Heart right ventricle (tissue), 16 donors: Measurements from ENCODE around the gene MAD1L1. TPM values are rescaled to one million over a fixed set of nuclear protein-coding genes. Genes with fewer than 3 reads are reported as not detected.

ENCODE experiments used
- ATAC-seq, 8 donors: fragments of 200-7000 bp; cut with Tn5 transposase; one replicate each; pipeline ENCODE4 v1.9.1; 2020; ENCODE audit warnings: mild to moderate bottlenecking in 8 of 8, moderate library complexity in 8 of 8, moderate number of reproducible peaks in 1 of 8
- DNase-seq, 2 donors: peaks; one replicate each; pipeline ENCODE4 v3.0.0-alpha.2; 2020
- H3K27ac ChIP-seq, 10 donors: fragments of 200-600 bp; sonication (generic) in 2 of 10; one replicate each; pipeline versions ENCODE4 v1.5.0 to v1.8.0; 2020 to 2022; ENCODE audit warnings: mild to moderate bottlenecking in 3 of 10
- H3K27me3 ChIP-seq, 7 donors: fragments of 200-600 bp; one replicate each; pipeline ENCODE4 v1.8.0; 2021 to 2022; ENCODE audit warnings: mild to moderate bottlenecking in 2 of 7
- H3K36me3 ChIP-seq, 9 donors: fragments of 200-600 bp; sonication (generic) in 1 of 9; one replicate each; pipeline versions ENCODE4 v1.5.0 to v1.8.0; 2020 to 2022; ENCODE audit warnings: mild to moderate bottlenecking in 2 of 9
- H3K4me1 ChIP-seq, 9 donors: fragments of 200-600 bp; sonication (generic) in 1 of 9; one replicate each; pipeline versions ENCODE4 v1.5.0 to v1.8.0; 2020 to 2022; ENCODE audit warnings: mild to moderate bottlenecking in 4 of 9
- H3K4me3 ChIP-seq, 10 donors: fragments of 200-600 bp; sonication (generic) in 2 of 10; one replicate each; pipeline versions ENCODE4 v1.5.0 to v1.8.0; 2020 to 2022; ENCODE audit warnings: mild to moderate bottlenecking in 7 of 10, moderate library complexity in 2 of 10
- H3K9me3 ChIP-seq, 11 donors: fragments of 200-600 bp in 10 of 11; sonication (generic) in 2 of 11; one replicate each; pipeline versions ENCODE4 v1.5.0 to v1.8.0; 2013 to 2022; ENCODE audit warnings: mild to moderate bottlenecking in 2 of 11, control low read depth in 1 of 11, moderate library complexity in 1 of 11
- CTCF ChIP-seq, 9 donors: fragments of 200-600 bp; sonication (generic) in 2 of 9; IDR thresholded peaks; one replicate each; pipeline versions ENCODE4 v1.5.0 to v1.8.0; 2021 to 2022; ENCODE audit warnings: antibody characterized with exemption in 9 of 9, mild to moderate bottlenecking in 5 of 9, moderate library complexity in 1 of 9
- WGBS, 2 donors: extraction: QIAGEN DNeasy Blood & Tissue Kit; methylation state at CpG; one replicate each; pipeline ENCODE4 v1.1.7; 2013; ENCODE audit warnings: inconsistent platforms in 1 of 2; 5-methylcytosine and 5-hydroxymethylcytosine counted together
- intact Hi-C, 10 donors: fragments of 100-400 bp; cut with DNase I; formaldehyde crosslinking; loops; one replicate each; pipeline versions ENCODE4 v1.11.1 to v1.14.2; 2022
- polyA plus RNA-seq, 2 donors: library from polyadenylated mRNA; stranded (reverse); fragments of 200-250 nt; gene quantifications; one replicate each; pipeline ENCODE4 v1.2.3, GENCODE V29; 2013
- total RNA-seq, 10 donors: library from RNA; stranded (reverse); fragmentation: NEBNext Ultra II Directional in 3 of 10; extraction: Animal tissue kit (Norgen Biotek cat#: 25700) in 3 of 10; gene quantifications; one replicate each; pipeline versions ENCODE4 v1.2.1 to v1.2.4, GENCODE V29; 2021 to 2023
- donor health status: Arrhythmogenic right ventricular cardiomyopathy.
- donor health status: ischemic (EF 13 %, LVEDD 7.1; RV severe dilation, severe dysfunction).
- donor health status: healthy with polysubstance abuse.
- donor health status: DM: no; HTN: yes; CAD: no.
- donor health status: DM: no; HTN: no; CAD: no.
- donor health status: ischemic (EF 25% LVEDD 6.9; RV normal size, moderate dysfunction).
- donor health status: ischemic (EF 25% LVEDD 5.7; RV mildly dilated, moderate dysfunction).
- donor health status: healthy.
- donor health status: DM: yes; HTN: yes; CAD: no.
- donor health status: Ischemic cardiomyopathy.
- donor health status: ischemic (EF 35%, LVEDD 5.7; RV mildly dilated, moderate dysfunction).
- donor health status: nonischemic (EF 11% LVEDD 7.7; RV severe dilation, severe dysfunction).
- donor health status: DM: yes; HTN: yes; CAD: no.
- donor health status: PGD.
- donor health status: ischemic (EF 29% LVEDD 5.4; RV normal size, mild dysfunction).
- donor health status: nonischemic (EF 23%, LVEDD 6.1; RV moderate dilation, normal function).

MAD1L1 gene
- total and polyA plus RNA-seq, 12 donors, result 13.8 to 46.8 (median 20.2) TPM

GRCh38 chr7:1815051-1815481 lies 417.7 kb downstream of the MAD1L1 start:
- no peak overlapping the region for H3K4me3 ChIP-seq
- intact Hi-C loops, result loop anchor here in 4 of 10 donors (10.0 kb wide), 2 partner anchors 200 to 390 kb away; no protein-coding TSS in a partner anchor
- no peak for TF ChIP-seq CTCF (IDR thresholded peaks at IDR 0.05)
- no peak overlapping the region for H3K27ac ChIP-seq
- H3K27me3 ChIP-seq, result no peaks in the 10 kb centered on the region
- ATAC-seq, result no peak
- WGBS, 2 donors, result 92 to 96% methylated on average over 16 to 17 of the region's 17 CpGs
- peaks cover 0 to 17% (median 8%) of the 10 kb centered on the region in 9 donors for H3K4me1 ChIP-seq
- H3K36me3 ChIP-seq, result peaks cover 0 to 11% (median 0%) of the 10 kb centered on the region in 9 donors
- H3K9me3 ChIP-seq, result no peaks in the 10 kb centered on the region
- DNase-seq, result no peak

GRCh38 chr7:1814089-1814811 lies 418.5 kb downstream of the MAD1L1 start:
- DNase-seq, result no peak
- 93 to 94% methylated on average over 22 of the region's 22 CpGs for WGBS, 2 donors
- intact Hi-C loops, result loop anchor here in 5 of 10 donors (5.0 to 10.0 kb wide), 3 partner anchors 201 to 398 kb away; no protein-coding TSS in a partner anchor

GRCh38 chr7:1813394-1814088 lies 419.2 kb downstream of the MAD1L1 start:
- Histone ChIP-seq H3K27me3 (peaks cover 0 to 3% (median 0%) of the 10 kb centered on the region in 7 donors), H3K4me1 (peaks cover 0 to 17% (median 8%) of the 10 kb centered on the region in 9 donors), H3K36me3 (peaks cover 0 to 11% (median 0%) of the 10 kb centered on the region in 9 donors), H3K9me3 (no peaks in the 10 kb centered on the region), H3K27ac (no peak overlapping the region), H3K4me3 (no peak overlapping the region)
- no peak for TF ChIP-seq CTCF (IDR thresholded peaks at IDR 0.05)
- ATAC-seq, result no peak
- intact Hi-C loops, result loop anchor here in 5 of 10 donors (5.0 to 10.0 kb wide), 3 partner anchors 201 to 399 kb away; no protein-coding TSS in a partner anchor
- no peak for DNase-seq
- WGBS, 2 donors, result 92 to 98% methylated on average over 16 to 18 of the region's 18 CpGs

More at GRCh38 chr7:1814089-1814811, 418.5 kb downstream of the MAD1L1 start:
- H3K9me3 ChIP-seq, result no peaks in the 10 kb centered on the region
- no peak overlapping the region for H3K4me3 ChIP-seq
- H3K4me1 ChIP-seq, result peaks cover 0 to 17% (median 8%) of the 10 kb centered on the region in 9 donors
- no peak overlapping the region for H3K27ac ChIP-seq
- no peak for TF ChIP-seq CTCF (IDR thresholded peaks at IDR 0.05)
- ATAC-seq, result no peak
- peaks cover 0 to 11% (median 0%) of the 10 kb centered on the region in 9 donors for H3K36me3 ChIP-seq
- H3K27me3 ChIP-seq, result peaks cover 0 to 3% (median 0%) of the 10 kb centered on the region in 7 donors
